Subcutaneous abdominal adipose tissue (tissue), 5 donors: ENCODE data around the gene DDX49.
A peak's percentile ranks its signal among the peaks of the same experiment; 100 is the strongest.

Experiments used
- H3K27ac ChIP-seq: one replicate; pipeline ENCODE4 v1.7.0; 2013; ENCODE audit warnings: low read depth, mild to moderate bottlenecking, inconsistent platforms, low read length, moderate library complexity
- H3K27me3 ChIP-seq, 5 donors: one replicate each; pipeline ENCODE4 v1.7.0; 2013; ENCODE audit warnings: low read length in 5 of 5, inconsistent platforms in 1 of 5; ENCODE audit not compliant: control insufficient read depth in 5 of 5, insufficient read depth in 4 of 5
- H3K36me3 ChIP-seq, 5 donors: one replicate each; pipeline ENCODE4 v1.7.0; 2013; ENCODE audit warnings: low read length in 5 of 5; ENCODE audit not compliant: control insufficient read depth in 5 of 5, insufficient read depth in 5 of 5
- H3K4me1 ChIP-seq, 5 donors: one replicate each; pipeline ENCODE4 v1.7.0; 2013; ENCODE audit warnings: low read length in 5 of 5, mild to moderate bottlenecking in 3 of 5, moderate library complexity in 1 of 5; ENCODE audit not compliant: control insufficient read depth in 5 of 5, insufficient read depth in 5 of 5
- H3K4me3 ChIP-seq, 5 donors: one replicate each; pipeline ENCODE4 v1.7.0; 2013; ENCODE audit warnings: low read length in 5 of 5, low read depth in 1 of 5
- H3K9ac ChIP-seq, 5 donors: one replicate each; pipeline ENCODE4 v1.7.0; 2013; ENCODE audit warnings: low read length in 5 of 5, mild to moderate bottlenecking in 4 of 5, moderate library complexity in 3 of 5
- H3K9me3 ChIP-seq, 5 donors: one replicate each; pipeline ENCODE4 v1.7.0; 2013; ENCODE audit warnings: low read length in 5 of 5; ENCODE audit not compliant: control insufficient read depth in 5 of 5
- donor health status: healthy.
- donor health status: healthy.
- donor health status: healthy.
- donor health status: healthy.
- donor health status: healthy.

The DDX49 gene

GRCh38 chr19:18941628-18942354, 22.3 kb downstream of the DDX49 start:
- Histone ChIP-seq H3K36me3 (peaks cover 0 to 10% (median 6%) of the 10 kb centered on the region in 5 donors), H3K9me3 (no peaks in the 10 kb centered on the region), H3K27ac (no peak overlapping the region), H3K9ac (peak overlapping the region in 1 of 5 donors; percentile 11), H3K4me1 (peaks cover 0 to 27% (median 19%) of the 10 kb centered on the region in 5 donors), H3K4me3 (peak overlapping the region; percentile 37 to 57 (median 48)), H3K27me3 (no peaks in the 10 kb centered on the region)

- H3K4me3 ChIP-seq, result no peak overlapping the region
- no peak overlapping the region for H3K27ac ChIP-seq
- H3K4me1 ChIP-seq, result peaks cover 0 to 27% (median 19%) of the 10 kb centered on the region in 5 donors
- H3K9ac ChIP-seq, result no peak overlapping the region
- no peaks in the 10 kb centered on the region for H3K27me3 ChIP-seq
- no peaks in the 10 kb centered on the region for H3K9me3 ChIP-seq
- H3K36me3 ChIP-seq, result peaks cover 0 to 8% (median 4%) of the 10 kb centered on the region in 5 donors
Observed at GRCh38 chr19:18942692-18943091, 23.2 kb downstream of the DDX49 start.

GRCh38 chr19:18943465-18943864, 23.9 kb downstream of the DDX49 start:
- Histone ChIP-seq H3K36me3 (peaks cover 0 to 3% (median under 1%) of the 10 kb centered on the region in 5 donors), H3K27me3 (no peaks in the 10 kb centered on the region), H3K27ac (no peak overlapping the region), H3K9me3 (no peaks in the 10 kb centered on the region), H3K4me3 (no peak overlapping the region), H3K9ac (no peak overlapping the region), H3K4me1 (peaks cover 0 to 27% (median 19%) of the 10 kb centered on the region in 5 donors)

- Histone ChIP-seq H3K27ac (no peak overlapping the region), H3K36me3 (no peaks in the 10 kb centered on the region), H3K9ac (no peak overlapping the region), H3K27me3 (peaks cover 0 to 2% (median 0%) of the 10 kb centered on the region in 5 donors), H3K9me3 (no peaks in the 10 kb centered on the region), H3K4me3 (no peak overlapping the region), H3K4me1 (peaks cover 0 to 13% (median 8%) of the 10 kb centered on the region in 5 donors)
Observed at GRCh38 chr19:18945297-18945696, 25.8 kb downstream of the DDX49 start.

- H3K9me3 ChIP-seq, result no peaks in the 10 kb centered on the region
- H3K9ac ChIP-seq, result no peak overlapping the region
- no peak overlapping the region for H3K27ac ChIP-seq
Observed at GRCh38 chr19:18946335-18946734, 26.8 kb downstream of the DDX49 start.

GRCh38 chr19:18946918-18947317, 27.4 kb downstream of the DDX49 start:
- Histone ChIP-seq H3K9me3 (no peaks in the 10 kb centered on the region), H3K27ac (no peak overlapping the region), H3K4me1 (peaks cover 0 to under 1% (median 0%) of the 10 kb centered on the region in 5 donors), H3K9ac (no peak overlapping the region), H3K36me3 (no peaks in the 10 kb centered on the region), H3K4me3 (no peak overlapping the region), H3K27me3 (peaks cover 0 to 2% (median 0%) of the 10 kb centered on the region in 5 donors)

More at GRCh38 chr19:18946335-18946734, 26.8 kb downstream of the DDX49 start:
- Histone ChIP-seq H3K36me3 (no peaks in the 10 kb centered on the region), H3K4me1 (peaks cover 0 to 6% (median 4%) of the 10 kb centered on the region in 5 donors), H3K4me3 (no peak overlapping the region), H3K27me3 (peaks cover 0 to 2% (median 0%) of the 10 kb centered on the region in 5 donors)

- H3K4me3 ChIP-seq, result no peak overlapping the region
- H3K27ac ChIP-seq, result no peak overlapping the region
- no peak overlapping the region for H3K9ac ChIP-seq
Observed at GRCh38 chr19:18948075-18948975, 28.8 kb downstream of the DDX49 start.

GRCh38 chr19:18948976-18949356, 29.5 kb downstream of the DDX49 start:
- Histone ChIP-seq H3K4me1 (peaks cover 0 to 4% (median 0%) of the 10 kb centered on the region in 5 donors), H3K27me3 (peaks cover 0 to 2% (median 0%) of the 10 kb centered on the region in 5 donors), H3K9ac (no peak overlapping the region), H3K27ac (no peak overlapping the region), H3K36me3 (no peaks in the 10 kb centered on the region), H3K4me3 (no peak overlapping the region), H3K9me3 (no peaks in the 10 kb centered on the region)

More at GRCh38 chr19:18948075-18948975, 28.8 kb downstream of the DDX49 start:
- no peaks in the 10 kb centered on the region for H3K9me3 ChIP-seq
- H3K36me3 ChIP-seq, result no peaks in the 10 kb centered on the region
- H3K27me3 ChIP-seq, result peaks cover 0 to 2% (median 0%) of the 10 kb centered on the region in 5 donors
- peaks cover 0 to 4% (median 0%) of the 10 kb centered on the region in 5 donors for H3K4me1 ChIP-seq

- Histone ChIP-seq H3K4me1 (peaks cover 0 to 4% (median 0%) of the 10 kb centered on the region in 5 donors), H3K4me3 (no peak overlapping the region), H3K36me3 (no peaks in the 10 kb centered on the region), H3K27me3 (peaks cover 0 to 2% (median 0%) of the 10 kb centered on the region in 5 donors), H3K27ac (no peak overlapping the region), H3K9me3 (no peaks in the 10 kb centered on the region), H3K9ac (no peak overlapping the region)
Observed at GRCh38 chr19:18949858-18950257, 30.3 kb downstream of the DDX49 start.
